LHCN-M2 (cell line): ENCODE results near the gene AHI1. TPM values are rescaled to one million over a fixed set of nuclear protein-coding genes. Genes with fewer than 3 reads are reported as not detected.
A peak's percentile ranks its signal among the peaks of the same experiment; 100 is the strongest.

Experiments used
- DNase-seq: peaks from one replicate; pipeline ENCODE4 v3.0.0-alpha.2; 2012; ENCODE audit warnings: low read depth
- total RNA-seq: library from RNA; depleted of rRNA; stranded (reverse); fragments of >200 nt; gene quantifications from 2 replicates; pipeline ENCODE4 v1.2.3, GENCODE V29; 2014

The AHI1 gene
- total RNA-seq, 1 experiment from 2014 or later: 30.1 TPM

DNA sequence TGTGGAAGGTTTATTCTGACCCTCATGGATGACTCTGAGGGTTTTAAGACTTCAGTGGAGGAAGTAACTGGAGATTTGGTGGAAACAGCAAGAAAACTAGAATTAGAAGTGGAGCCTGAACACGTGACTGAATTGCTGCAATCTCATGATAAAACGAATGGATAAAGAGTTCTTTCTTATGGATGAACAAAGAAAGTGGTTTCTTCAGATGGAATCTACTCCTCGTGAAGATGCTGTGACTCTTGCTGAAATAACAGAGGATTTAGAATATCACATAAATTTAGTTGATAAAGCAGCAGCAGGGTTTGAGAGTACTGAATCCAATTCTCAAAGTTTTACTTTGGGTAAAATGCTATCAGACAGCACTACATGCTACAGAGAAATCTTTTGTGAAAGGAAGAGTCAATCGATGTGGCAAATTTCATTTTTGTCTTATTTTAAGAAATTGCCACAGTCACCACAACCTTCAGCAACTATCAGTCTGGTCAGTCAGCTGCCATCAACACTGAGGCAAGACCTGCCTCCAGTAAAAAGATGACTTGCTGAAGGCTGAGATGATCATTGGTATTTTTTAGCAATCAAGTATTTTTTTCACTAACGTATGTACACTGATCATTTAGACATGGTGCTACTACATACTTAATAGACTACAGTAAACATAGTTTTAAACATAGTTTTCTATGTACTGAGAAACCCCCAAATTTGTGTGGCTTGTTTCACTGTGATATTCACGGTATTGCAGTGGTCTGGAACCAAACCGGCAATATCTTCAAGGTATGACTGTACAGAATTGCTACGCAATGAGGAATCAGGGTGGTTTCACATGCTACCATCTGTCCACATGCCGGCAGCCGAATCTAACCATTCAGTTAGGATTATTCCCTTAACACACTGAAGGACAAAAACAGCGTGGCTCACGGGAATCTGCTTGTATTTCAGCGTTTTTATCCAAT lies 167.4 kb downstream of the AHI1 start:
- DNase-seq: peak; percentile 65

GRCh38 chr6:135328136-135328535 lies 169.4 kb downstream of the AHI1 start:
- no peak for DNase-seq

- no peak for DNase-seq
These were observed 171.7 kb downstream of the AHI1 start for GRCh38 chr6:135325624-135326424.

GRCh38 chr6:135324531-135324930 lies 173.0 kb downstream of the AHI1 start:
- DNase-seq: no peak

DNA sequence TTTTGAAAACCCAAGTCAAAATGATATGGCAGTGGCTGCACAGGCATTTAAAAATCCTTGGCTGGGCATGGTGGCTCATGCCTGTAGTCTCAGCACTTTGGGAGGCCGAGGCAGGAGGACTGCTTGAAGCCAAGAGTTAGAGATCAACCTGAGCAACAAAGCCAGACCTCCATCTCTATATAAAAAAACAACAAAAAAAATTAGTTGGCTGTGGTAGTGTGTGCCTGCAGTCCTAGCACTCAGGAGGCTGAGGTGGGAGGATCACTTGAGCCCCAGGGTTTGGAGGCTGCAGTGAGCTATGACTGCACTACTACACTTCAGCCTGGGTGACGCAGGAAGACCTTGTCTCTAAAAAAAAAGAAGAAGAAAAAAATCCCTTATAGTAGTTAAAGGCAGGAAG lies 173.6 kb downstream of the AHI1 start:
- DNase-seq: no peak

GRCh38 chr6:135323202-135323668 lies 174.3 kb downstream of the AHI1 start:
- no peak for DNase-seq

GRCh38 chr6:135322427-135323201 lies 174.9 kb downstream of the AHI1 start:
- no peak for DNase-seq

DNA sequence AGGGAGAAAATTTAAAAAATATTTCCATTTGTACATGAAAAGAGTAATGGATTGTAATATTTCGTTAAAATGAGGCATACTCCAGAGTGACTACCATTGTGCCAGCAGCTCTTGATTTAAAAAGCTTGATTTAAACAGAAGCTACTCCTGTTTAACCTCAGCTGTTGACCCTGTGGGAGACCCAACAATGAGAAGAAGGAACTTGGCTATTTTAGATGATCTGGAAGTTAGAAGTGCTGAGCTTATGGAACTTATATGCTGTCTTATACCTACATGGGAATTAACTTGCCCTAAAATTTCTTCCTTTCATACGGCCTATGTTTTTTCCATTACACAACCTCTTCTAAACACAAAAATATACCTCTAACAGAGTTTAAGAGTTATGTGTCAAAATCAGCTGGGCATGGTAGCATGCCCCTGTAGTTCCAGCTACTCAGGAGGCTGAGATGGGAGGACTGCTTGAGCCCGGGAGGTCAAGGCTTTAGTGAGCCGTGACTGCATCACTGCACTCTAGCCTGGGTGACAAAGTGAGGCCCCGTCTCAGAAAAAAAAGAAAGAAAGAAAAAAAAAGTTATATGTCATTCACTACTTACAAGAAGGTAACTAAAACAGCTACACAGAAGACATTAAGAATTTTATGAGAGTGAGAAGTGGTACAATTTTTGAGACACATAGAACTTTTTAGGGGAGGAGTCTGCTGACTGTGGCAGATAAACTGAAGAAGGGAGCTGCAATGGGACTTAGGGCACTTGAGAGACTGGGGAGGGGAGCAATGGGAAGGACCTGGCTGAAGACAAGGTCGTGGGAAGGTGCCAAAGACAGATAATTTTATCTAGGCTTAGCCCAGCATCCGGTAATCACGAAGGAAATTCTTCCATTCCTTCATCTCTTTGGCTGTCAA lies 176.6 kb downstream of the AHI1 start:
- no peak for DNase-seq

DNA sequence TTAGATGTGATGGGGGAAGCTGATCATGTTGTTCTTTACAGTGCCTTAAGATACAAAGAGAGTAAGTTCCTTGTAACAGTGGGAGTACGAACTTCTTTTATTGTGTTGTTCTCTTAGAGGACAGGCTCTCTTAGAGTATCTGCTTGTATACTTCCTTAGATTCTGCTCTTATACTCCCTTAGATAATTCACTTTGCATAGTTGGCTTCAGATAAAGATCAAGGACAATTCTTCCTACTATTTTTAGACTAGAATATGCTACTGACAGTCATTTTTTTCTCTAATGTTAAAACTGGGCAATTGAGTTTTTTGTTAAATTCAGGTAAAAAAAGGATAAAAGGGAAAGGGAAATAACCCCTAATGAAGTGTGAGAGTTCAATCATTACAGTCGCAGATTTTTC lies 177.7 kb downstream of the AHI1 start:
- DNase-seq: no peak

- DNase-seq: no peak
These were observed 178.6 kb downstream of the AHI1 start for GRCh38 chr6:135318738-135319469.

DNA sequence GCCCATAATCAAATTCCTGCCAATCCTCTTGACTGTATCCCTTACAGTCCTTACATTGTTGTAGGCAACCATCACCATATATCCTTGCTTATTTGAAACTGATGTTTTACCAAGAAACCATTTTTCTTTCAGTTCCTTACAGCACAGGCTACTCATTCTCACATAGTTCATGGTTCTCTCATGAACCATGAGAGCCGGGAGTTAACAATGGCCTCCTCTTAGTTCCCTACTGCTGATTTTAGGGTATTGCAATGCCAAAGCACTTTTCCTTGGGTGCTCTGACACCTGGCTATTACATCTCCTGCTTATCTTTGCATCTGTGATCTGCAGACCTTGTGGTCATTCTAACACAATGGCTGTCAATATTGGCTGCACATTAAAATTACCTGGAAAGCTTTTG lies 183.0 kb downstream of the AHI1 start:
- no peak for DNase-seq

GRCh38 chr6:135311446-135312200 lies 185.9 kb downstream of the AHI1 start:
- no peak for DNase-seq

DNA sequence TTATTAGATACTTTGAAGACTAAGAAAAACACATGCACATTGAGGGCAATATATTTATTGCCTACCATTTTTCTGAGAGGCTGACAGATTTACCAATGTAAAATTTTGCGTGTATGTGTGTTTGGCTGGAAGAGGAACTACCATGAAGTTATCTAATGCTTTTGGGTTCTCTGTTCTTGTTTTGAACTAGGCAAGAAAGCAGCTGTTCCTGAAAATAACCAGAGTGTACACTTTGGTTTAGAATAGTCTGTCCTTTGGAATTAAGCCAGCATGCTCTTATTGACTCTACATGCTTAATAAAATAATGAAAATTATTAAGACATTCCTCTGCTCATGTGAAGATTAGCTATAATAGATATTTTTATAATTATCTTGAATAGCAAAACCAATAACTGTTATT lies 187.2 kb downstream of the AHI1 start:
- peak; percentile 63 for DNase-seq

- DNase-seq: no peak
These were observed 190.7 kb downstream of the AHI1 start for GRCh38 chr6:135306740-135307420.

DNA sequence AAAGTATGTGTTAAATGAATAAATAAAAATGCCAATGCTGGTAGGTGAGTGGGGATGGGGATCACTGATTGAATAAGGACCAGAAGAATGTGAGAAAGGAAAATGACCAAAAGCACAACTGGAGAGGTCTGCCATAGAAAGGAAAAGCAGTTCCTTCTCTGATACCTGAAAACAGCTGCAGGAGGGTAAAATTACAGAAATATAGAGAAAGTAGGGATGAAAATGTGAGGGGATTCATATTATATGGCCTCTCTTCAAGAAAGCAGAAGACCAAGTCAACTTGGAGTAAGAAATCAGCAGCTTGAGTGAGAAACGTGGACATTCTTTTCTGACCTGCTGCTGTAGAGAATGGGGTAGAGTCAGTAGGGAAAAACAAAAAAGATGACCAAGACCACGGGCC lies 191.4 kb downstream of the AHI1 start:
- DNase-seq: no peak

DNA sequence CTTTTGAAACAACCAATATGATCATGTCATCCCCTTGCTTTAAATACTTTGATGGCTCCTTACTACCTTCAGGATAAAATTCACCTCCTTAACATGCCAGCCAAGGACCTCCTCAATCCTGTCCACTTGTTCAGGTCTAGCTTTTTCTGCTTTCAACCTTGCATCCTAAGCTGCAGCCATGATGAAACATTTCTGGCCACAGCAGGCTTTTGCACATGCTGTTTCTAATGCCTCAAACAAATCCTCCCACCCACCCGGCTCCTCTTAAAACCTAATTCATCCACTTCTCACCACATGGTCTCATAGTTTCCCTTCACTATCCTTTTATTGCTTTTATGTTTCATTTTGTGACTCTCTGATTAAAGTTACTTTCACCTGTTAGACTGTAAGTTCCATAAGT lies 191.9 kb downstream of the AHI1 start:
- no peak for DNase-seq

GRCh38 chr6:135304883-135305282 lies 192.7 kb downstream of the AHI1 start:
- DNase-seq: no peak

DNA sequence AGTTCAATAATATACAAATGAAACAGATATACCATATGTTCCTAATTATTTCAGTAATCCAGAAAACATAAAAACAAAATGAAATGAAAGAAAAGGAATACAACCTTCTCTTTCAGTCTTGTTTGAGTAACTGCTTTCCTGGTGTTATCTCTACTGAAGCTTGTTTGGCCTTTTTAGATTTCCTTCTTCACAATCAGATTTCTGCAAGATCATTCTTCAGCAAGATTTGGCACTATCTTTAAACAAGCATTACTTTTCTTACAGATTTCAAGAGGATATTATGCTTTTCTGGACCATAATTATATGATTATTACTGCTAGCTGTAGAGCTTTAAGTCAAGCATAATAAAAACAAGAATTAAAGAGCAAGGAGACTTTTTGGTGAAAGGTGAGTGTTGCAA lies 196.2 kb downstream of the AHI1 start:
- no peak for DNase-seq

GRCh38 chr6:135300576-135300975 lies 197.0 kb downstream of the AHI1 start:
- DNase-seq: no peak
